ENCODE measurements around the gene MDM2.
"Not testable (repeated sequence)": the region's sequence is repeated elsewhere in the genome, so short reads cannot be mapped to it uniquely, and the experiment has no call there.

GRCh38 chr12:68841175-68841574, 33.2 kb downstream of the MDM2 start:
- not testable (repeated sequence) for TF ChIP-seq POLR2AphosphoS5 (IDR thresholded peaks at IDR 0.05; ENCODE audit: low read depth, low read length); CTCF (IDR thresholded peaks at IDR 0.05); RAD21 (IDR thresholded peaks at IDR 0.05; ENCODE audit: low read length); TAF1 (IDR thresholded peaks at IDR 0.05; ENCODE audit: borderline replicate concordance, low read depth, low read length); CHD2 (IDR thresholded peaks at IDR 0.05; ENCODE audit: low read length, partially characterized antibody); EP300 (IDR thresholded peaks at IDR 0.05; ENCODE audit: borderline replicate concordance in 1 of 2, low read depth in 1 of 2, low read length in 1 of 2); FOXJ3 (CRISPR knock-in tag; IDR thresholded peaks at IDR 0.05)
- TF ChIP-seq, protein P1, sequence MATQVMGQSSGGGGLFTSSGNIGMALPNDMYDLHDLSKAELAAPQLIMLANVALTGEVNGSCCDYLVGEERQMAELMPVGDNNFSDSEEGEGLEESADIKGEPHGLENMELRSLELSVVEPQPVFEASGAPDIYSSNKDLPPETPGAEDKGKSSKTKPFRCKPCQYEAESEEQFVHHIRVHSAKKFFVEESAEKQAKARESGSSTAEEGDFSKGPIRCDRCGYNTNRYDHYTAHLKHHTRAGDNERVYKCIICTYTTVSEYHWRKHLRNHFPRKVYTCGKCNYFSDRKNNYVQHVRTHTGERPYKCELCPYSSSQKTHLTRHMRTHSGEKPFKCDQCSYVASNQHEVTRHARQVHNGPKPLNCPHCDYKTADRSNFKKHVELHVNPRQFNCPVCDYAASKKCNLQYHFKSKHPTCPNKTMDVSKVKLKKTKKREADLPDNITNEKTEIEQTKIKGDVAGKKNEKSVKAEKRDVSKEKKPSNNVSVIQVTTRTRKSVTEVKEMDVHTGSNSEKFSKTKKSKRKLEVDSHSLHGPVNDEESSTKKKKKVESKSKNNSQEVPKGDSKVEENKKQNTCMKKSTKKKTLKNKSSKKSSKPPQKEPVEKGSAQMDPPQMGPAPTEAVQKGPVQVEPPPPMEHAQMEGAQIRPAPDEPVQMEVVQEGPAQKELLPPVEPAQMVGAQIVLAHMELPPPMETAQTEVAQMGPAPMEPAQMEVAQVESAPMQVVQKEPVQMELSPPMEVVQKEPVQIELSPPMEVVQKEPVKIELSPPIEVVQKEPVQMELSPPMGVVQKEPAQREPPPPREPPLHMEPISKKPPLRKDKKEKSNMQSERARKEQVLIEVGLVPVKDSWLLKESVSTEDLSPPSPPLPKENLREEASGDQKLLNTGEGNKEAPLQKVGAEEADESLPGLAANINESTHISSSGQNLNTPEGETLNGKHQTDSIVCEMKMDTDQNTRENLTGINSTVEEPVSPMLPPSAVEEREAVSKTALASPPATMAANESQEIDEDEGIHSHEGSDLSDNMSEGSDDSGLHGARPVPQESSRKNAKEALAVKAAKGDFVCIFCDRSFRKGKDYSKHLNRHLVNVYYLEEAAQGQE (IDR thresholded peaks at IDR 0.05; ENCODE audit: low read depth, low read length): not testable (repeated sequence)

Data from SK-N-SH (cell line).